MM.1S (cell line): ENCODE results near the gene TRIM41.

ENCODE experiments used
- CTCF ChIP-seq: fragments of 300-600 bp; sonication (generic); IDR thresholded peaks from 2 replicates; pipeline ENCODE4 v1.5.1; 2016; ENCODE audit warnings: antibody characterized with exemption, low read length, mixed read lengths
- EZH2 ChIP-seq: fragments of 300-600 bp; sonication (generic); optimal IDR thresholded peaks from 2 replicates; pipeline ENCODE3; 2017; ENCODE audit warnings: low read depth, mild to moderate bottlenecking, antibody characterized with exemption, low read length, mixed read lengths

GRCh38 chr5:181220178-181220515, 2.9 kb upstream of the TRIM41 start:
- no peak for TF ChIP-seq EZH2
- no peak for TF ChIP-seq CTCF
